Bronchial epithelial cell (primary cell): ENCODE data around the gene EMC10. TPM values are rescaled to one million over a fixed set of nuclear protein-coding genes. Genes with fewer than 3 reads are reported as not detected.
A peak's percentile ranks its signal among the peaks of the same experiment; 100 is the strongest.

Experiments
- DNase-seq: peaks from one replicate; pipeline ENCODE4 v3.0.0-alpha.2; 2010; ENCODE audit warnings: low read depth
- FAIRE-seq: peaks from 2 replicates; lab custom pipeline; 2011; peaks lifted over from hg19 to GRCh38; lab: Jason Lieb, UNC
- H3K27me3 ChIP-seq: 2 replicates; pipeline ENCODE4 v1.5.1; 2011; ENCODE audit warnings: low read length; ENCODE audit not compliant: control insufficient read depth, insufficient read depth
- H3K36me3 ChIP-seq: 2 replicates; pipeline ENCODE4 v1.5.1; 2011; ENCODE audit warnings: low read length; ENCODE audit not compliant: control insufficient read depth, insufficient read depth
- H3K4me3 ChIP-seq: 2 replicates; pipeline ENCODE4 v1.5.1; 2011; ENCODE audit warnings: mild to moderate bottlenecking, low read depth, low read length, control low read depth
- total RNA-seq: library from RNA; depleted of rRNA; stranded (reverse); fragments of >200 nt; gene quantifications from 2 replicates; pipeline ENCODE4 v1.2.1, GENCODE V29; 2014
- TF ChIP-seq, protein P1 (sequence below): IDR thresholded peaks from 2 replicates; pipeline ENCODE4 v1.5.1; 2011; ENCODE audit warnings: mild to moderate bottlenecking, moderate library complexity, low read length, control low read depth, inconsistent platforms; ENCODE audit not compliant: insufficient read depth, severe bottlenecking

The EMC10 gene
- total RNA-seq, 1 donor from 2014 or later, result 24.7 TPM

DNA sequence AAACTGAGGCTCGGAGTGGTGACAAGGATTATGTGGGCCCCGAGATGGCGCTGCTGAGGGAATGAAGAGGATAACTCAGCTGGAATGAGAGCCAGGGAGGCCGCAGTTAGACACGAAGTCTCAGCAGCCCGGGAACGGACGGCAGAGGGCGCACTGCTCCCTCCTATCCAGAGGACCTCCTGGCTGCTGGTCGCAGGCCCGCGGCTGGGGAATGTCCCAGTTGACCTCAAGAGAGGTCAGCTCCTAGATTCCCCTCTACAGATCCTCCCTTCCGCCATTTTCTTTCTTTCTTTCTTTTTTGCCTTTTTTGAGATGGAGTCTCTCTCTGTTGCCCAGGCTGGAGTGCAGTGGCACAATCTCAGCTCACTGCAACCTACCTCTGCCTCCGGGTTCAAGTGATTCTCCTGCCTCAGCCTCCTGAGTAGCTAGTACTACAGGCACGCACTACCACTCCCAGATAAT lies 61.5 kb downstream of the EMC10 start:
- DNase-seq, result peak; percentile 23
- no peak for FAIRE-seq
- Histone ChIP-seq H3K4me3 (no peak overlapping the region), H3K36me3 (no peaks in the 10 kb centered on the region), H3K27me3 (no peaks in the 10 kb centered on the region)
- TF ChIP-seq, protein P1, sequence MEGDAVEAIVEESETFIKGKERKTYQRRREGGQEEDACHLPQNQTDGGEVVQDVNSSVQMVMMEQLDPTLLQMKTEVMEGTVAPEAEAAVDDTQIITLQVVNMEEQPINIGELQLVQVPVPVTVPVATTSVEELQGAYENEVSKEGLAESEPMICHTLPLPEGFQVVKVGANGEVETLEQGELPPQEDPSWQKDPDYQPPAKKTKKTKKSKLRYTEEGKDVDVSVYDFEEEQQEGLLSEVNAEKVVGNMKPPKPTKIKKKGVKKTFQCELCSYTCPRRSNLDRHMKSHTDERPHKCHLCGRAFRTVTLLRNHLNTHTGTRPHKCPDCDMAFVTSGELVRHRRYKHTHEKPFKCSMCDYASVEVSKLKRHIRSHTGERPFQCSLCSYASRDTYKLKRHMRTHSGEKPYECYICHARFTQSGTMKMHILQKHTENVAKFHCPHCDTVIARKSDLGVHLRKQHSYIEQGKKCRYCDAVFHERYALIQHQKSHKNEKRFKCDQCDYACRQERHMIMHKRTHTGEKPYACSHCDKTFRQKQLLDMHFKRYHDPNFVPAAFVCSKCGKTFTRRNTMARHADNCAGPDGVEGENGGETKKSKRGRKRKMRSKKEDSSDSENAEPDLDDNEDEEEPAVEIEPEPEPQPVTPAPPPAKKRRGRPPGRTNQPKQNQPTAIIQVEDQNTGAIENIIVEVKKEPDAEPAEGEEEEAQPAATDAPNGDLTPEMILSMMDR, result peak; percentile 56

Other genes with a start within 250 kb of the EMC10 start
- gene KCNC3, start 147.1 kb upstream of the EMC10 start, total RNA-seq, result 0.13 TPM in 1 of 2 replicates, not detected in the other
- 0.26 TPM in 2 replicates for gene NAPSA, start 110.9 kb upstream of the EMC10 start, total RNA-seq
- gene NR1H2, start 100.0 kb upstream of the EMC10 start, total RNA-seq, result 44.2 and 71.9 TPM in 2 replicates
- gene POLD1, start 92.2 kb upstream of the EMC10 start, total RNA-seq, result 22.5 and 28.4 TPM in 2 replicates
- not detected in 2 replicates for gene SPIB, start 57.6 kb upstream of the EMC10 start, total RNA-seq
- gene MYBPC2, start 43.6 kb upstream of the EMC10 start, total RNA-seq, result not detected in 2 replicates
- 0.51 and 0.79 TPM in 2 replicates for gene GARIN5A, start 341 bp downstream of the EMC10 start, total RNA-seq
- 10.5 and 29.3 TPM in 2 replicates for gene JOSD2, start 34.7 kb downstream of the EMC10 start, total RNA-seq
- gene ASPDH, start 37.4 kb downstream of the EMC10 start, total RNA-seq, result not detected in 2 replicates
- not detected in 2 replicates for gene LRRC4B, start 91.9 kb downstream of the EMC10 start, total RNA-seq
- not detected in 2 replicates for gene SYT3, start 163.4 kb downstream of the EMC10 start, total RNA-seq
- not detected in 2 replicates for gene C19orf81, start 172.9 kb downstream of the EMC10 start, total RNA-seq
- gene SHANK1, start 243.3 kb downstream of the EMC10 start, total RNA-seq, result under 0.01 TPM in 1 of 2 replicates, not detected in the other
- 0.26 TPM in 2 replicates for gene CLEC11A, start 246.9 kb downstream of the EMC10 start, total RNA-seq